Activated naive CD8-positive, alpha-beta T cell treated with anti-CD3 and anti-CD28 coated beads for 36 hours (primary cell): ENCODE measurements around the gene THSD8. TPM values are rescaled to one million over a fixed set of nuclear protein-coding genes. Genes with fewer than 3 reads are reported as not detected.
"Not testable (repeated sequence)": the region's sequence is repeated elsewhere in the genome, so short reads cannot be mapped to it uniquely, and the experiment has no call there.

Source experiments
- DNase-seq: peaks from one replicate; pipeline ENCODE4 v3.0.0; 2021
- H3K27ac Mint-ChIP-seq: one replicate; pipeline ENCODE4 v1.8.0; 2022; ENCODE audit warnings: mild to moderate bottlenecking, moderate library complexity, mixed read lengths
- H3K27me3 Mint-ChIP-seq: one replicate; pipeline ENCODE4 v1.8.0; 2022; ENCODE audit warnings: mild to moderate bottlenecking, mixed read lengths
- H3K36me3 Mint-ChIP-seq: one replicate; pipeline ENCODE4 v1.8.0; 2021; ENCODE audit warnings: mild to moderate bottlenecking, mixed read lengths
- H3K4me1 Mint-ChIP-seq: one replicate; pipeline ENCODE4 v1.8.0; 2021; ENCODE audit warnings: mixed read lengths
- H3K4me3 Mint-ChIP-seq: one replicate; pipeline ENCODE4 v1.8.0; 2022; ENCODE audit warnings: mild to moderate bottlenecking, moderate library complexity, mixed read lengths
- H3K9me3 Mint-ChIP-seq: one replicate; pipeline ENCODE4 v1.8.0; 2022; ENCODE audit warnings: mixed read lengths
- total RNA-seq, 2 experiments: library from RNA; stranded (reverse); gene quantifications; one replicate each; pipeline ENCODE4 v1.2.3, GENCODE V29; 2021

Gene THSD8
- total RNA-seq, 2 experiments from 2014 or later: 25.3 to 30.5 TPM

DNA sequence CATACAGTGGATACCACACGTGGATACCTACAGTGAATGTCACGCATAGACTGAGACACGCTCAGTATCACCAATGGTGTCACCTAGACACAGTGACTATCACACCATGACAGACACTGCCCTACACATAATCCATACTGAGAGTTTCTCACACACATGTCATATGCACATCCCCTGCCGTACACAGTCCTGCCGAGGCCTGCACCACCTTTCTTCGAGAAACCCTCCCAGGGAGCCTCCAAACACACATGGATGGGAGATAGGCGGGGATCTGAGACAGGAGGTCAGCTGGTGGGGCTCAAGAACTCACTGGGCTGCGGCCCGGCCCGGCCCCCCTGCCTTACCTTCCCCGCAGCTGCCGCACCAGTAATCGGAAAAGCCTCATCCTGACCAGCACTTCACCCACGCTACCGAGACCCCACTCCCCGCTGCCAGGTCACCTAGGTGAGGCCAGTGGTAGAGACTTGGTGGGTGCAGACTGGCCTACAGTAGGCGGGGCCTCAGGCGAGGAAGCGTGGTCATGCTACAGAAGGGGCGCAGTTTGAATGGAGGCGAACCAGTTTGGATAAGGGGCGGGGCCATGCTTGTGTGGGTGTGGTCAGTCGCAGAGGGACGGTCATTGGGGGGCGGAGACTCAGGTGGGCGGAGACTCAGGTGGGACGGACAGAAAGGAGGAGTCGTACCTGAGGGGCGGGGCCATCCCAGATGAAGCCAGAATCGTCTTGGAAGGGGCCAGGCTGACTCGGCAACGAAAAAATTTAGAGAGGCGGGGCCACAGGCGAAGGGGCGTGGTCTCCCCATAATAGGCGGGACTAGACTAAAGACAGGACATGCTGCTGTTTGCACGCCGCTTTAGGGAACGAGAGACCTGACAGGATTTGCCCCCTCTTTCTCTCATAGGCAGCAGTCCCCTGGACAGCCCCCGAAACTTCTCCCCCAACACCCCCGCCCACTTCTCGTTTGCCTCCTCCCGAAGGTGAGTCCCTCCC is 38.5 kb downstream of the THSD8 start:
- DNase-seq: peak; percentile 67
- Mint-ChIP-seq H3K36me3 (no peaks in the 10 kb centered on the region), H3K9me3 (no peaks in the 10 kb centered on the region), H3K27me3 (peaks cover 89% of the 10 kb centered on the region), H3K4me3 (no peak overlapping the region), H3K27ac (no peak overlapping the region), H3K4me1 (peaks cover 18% of the 10 kb centered on the region)

DNA sequence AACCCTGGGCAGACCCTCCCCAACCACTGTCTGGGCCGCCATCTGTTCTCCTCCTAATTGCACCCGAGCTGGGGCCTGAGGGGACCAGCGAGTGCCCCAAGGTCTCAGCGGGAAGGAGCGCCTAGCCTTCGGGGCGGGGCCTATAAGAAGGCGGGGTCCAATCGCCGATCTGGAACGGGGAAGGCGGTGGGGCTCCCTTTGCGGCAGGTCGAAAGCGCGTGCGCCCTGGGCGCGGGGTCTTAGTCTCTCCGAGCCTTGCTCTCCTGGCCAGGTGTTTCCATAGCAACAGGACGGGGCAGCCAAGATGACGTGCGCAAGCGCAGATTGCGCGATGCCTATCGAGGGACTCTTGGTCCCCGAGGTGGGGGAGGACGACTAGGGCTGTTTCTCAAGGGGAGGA is 39.2 kb downstream of the THSD8 start:
- Mint-ChIP-seq H3K4me1 (peaks cover 18% of the 10 kb centered on the region), H3K27ac (no peak overlapping the region), H3K9me3 (no peaks in the 10 kb centered on the region), H3K27me3 (peaks cover 85% of the 10 kb centered on the region), H3K4me3 (no peak overlapping the region), H3K36me3 (no peaks in the 10 kb centered on the region)
- peak; percentile 26 for DNase-seq

DNA sequence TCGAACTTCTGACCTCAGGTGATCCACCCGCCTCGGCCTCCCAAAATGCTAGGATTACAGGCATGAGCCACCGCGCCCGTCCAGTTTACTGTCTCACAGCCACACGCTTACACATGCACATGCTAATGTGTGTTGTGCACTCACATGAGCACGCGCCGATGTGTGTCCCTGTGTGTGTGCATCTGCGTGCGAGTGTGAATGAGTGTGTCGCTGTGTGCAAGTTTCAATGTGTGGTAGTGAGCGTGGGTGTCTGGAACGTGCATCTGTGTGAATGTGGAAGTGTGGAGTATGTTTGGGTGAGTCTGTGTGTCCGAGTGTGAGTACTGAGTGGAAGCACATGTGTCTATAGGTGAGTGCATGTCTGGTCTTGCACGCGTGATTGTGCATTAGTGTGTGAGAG is 40.6 kb downstream of the THSD8 start:
- Mint-ChIP-seq H3K9me3 (no peaks in the 10 kb centered on the region), H3K4me3 (no peak overlapping the region), H3K27me3 (peaks cover 82% of the 10 kb centered on the region), H3K4me1 (peaks cover 17% of the 10 kb centered on the region), H3K27ac (no peak overlapping the region), H3K36me3 (no peaks in the 10 kb centered on the region)
- DNase-seq: no peak

DNA sequence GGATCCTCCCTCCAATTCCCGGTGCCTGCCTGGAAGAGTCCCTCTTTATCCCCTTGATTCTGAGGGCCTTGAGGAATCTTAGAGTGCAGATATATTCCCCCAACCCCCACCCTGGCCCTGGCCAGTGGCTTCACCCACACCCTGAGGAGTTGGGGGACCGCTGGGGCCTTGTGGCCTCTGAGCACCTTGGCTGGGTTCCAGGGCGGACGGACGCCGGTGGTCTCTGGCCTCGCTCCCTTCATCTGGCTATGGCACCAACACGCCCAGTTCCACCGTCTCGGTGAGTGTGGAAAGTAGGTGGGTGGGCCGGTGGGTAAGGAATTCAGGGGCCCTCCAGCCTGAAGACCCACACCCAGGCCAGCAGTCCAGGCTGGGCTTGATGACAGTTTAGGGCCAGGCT is 41.5 kb downstream of the THSD8 start:
- H3K4me1 Mint-ChIP-seq: peaks cover 20% of the 10 kb centered on the region
- H3K36me3 Mint-ChIP-seq: no peaks in the 10 kb centered on the region
- H3K4me3 Mint-ChIP-seq: no peak overlapping the region
- H3K27me3 Mint-ChIP-seq: peaks cover 83% of the 10 kb centered on the region
- no peaks in the 10 kb centered on the region for H3K9me3 Mint-ChIP-seq
- H3K27ac Mint-ChIP-seq: no peak overlapping the region
- DNase-seq: no peak

DNA sequence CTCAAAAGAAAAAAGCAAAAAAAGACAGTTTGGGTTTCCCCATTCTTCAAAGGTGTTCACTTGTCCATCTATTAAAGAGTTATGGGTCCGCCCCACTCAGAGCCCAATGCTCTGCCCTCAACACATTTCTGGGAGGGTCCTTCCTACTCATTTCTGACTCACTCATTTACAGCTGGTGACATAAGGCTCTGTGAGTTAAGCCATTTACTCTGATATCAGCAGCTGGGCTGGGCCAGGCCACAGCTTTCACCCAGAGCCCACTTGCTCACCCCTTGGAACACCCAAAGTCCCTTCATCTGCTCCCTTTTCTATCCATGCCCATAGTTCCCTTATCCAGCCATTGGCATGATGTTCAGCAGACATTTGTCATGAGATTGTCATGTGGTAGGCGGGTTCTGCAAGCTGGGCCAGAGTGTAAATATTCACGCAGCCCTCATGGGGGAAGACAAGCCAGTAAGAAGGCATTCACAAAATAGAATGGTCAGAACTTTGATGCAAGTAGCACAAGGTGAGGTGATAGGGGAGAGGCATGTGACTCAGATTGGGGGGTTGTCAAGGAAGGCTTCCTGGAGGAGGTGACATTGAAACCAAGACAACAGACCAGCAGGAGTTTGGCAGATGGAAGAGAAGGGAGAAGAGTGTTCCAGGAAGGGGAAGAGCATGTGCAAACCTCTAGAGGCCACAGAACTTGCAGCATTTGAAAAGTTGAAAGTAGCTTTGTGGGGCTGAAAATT is 42.3 kb downstream of the THSD8 start:
- peaks cover 79% of the 10 kb centered on the region for H3K27me3 Mint-ChIP-seq
- no peak overlapping the region for H3K4me3 Mint-ChIP-seq
- peaks cover 18% of the 10 kb centered on the region for H3K4me1 Mint-ChIP-seq
- H3K27ac Mint-ChIP-seq: no peak overlapping the region
- H3K9me3 Mint-ChIP-seq: no peaks in the 10 kb centered on the region
- DNase-seq: no peak
- H3K36me3 Mint-ChIP-seq: no peaks in the 10 kb centered on the region

DNA sequence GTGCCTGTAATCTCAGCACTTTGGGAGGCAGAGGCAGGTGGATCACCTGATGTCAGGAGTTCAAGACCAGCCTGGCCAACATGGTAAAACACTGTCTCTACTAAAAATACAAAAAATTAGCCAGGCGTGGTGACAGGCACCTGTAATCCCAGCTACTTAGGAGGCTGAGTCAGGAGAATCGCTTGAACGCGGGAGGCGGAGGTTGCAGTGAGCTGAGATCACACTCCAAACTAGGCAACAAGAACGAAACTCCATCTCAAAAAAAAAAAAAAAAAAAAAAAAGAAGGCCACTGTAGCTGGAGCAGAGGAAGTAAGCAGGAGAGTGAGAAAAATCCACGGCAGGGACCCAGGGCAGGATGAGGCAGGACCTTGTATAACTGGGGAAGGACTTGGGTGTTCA is 44.7 kb downstream of the THSD8 start:
- not testable (repeated sequence) for DNase-seq, H3K27ac Mint-ChIP-seq, H3K4me1 Mint-ChIP-seq, H3K9me3 Mint-ChIP-seq, H3K36me3 Mint-ChIP-seq, H3K4me3 Mint-ChIP-seq
- H3K27me3 Mint-ChIP-seq: peaks cover 54% of the 10 kb centered on the region

DNA sequence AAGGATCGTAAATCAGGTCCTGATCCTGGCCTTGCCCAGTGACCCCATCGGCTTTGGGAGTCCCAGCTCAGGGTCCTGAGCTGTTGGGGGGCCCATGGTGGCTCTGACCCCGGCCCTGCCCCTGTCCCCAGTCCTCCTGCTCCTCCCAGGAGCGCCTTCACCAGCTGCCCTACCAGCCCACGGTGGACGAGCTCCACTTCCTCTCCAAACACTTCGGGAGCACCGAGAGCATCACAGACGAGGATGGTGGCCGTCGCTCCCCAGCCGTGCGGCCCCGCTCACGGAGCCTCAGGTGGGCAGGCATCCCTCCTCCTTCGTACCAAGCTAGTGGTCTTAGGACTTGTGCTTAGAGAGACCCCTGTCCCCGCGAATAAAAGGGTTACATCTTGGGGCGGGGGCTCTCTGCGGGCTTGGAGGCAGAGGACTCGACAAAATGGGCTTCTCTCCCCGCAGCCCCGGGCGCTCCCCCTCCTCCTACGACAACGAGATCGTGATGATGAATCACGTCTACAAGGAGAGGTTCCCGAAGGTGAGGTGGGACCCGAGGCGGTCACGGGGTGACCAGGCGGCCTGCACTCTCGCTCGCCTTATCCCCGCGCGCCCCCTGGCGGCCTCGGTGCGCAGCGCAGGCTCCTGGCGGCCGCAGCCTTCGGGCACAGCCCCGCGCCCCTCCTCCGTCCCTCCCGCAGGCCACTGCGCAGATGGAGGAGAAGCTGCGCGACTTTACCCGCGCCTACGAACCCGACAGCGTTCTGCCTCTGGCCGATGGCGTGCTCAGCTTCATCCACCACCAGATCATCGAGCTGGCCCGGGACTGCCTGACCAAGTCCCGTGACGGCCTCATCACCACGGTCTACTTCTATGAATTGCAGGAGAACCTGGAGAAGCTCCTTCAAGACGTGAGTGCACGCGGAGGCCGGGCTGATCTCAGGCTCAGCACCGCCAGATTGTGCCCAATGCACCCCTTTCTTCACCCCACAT is 45.6 kb downstream of the THSD8 start:
- H3K27ac Mint-ChIP-seq: no peak overlapping the region
- peaks cover 48% of the 10 kb centered on the region for H3K27me3 Mint-ChIP-seq
- H3K4me1 Mint-ChIP-seq: peaks cover 7% of the 10 kb centered on the region
- peak; percentile 90 for DNase-seq
- H3K4me3 Mint-ChIP-seq: peak overlapping the region; percentile 68
- no peaks in the 10 kb centered on the region for H3K36me3 Mint-ChIP-seq
- H3K9me3 Mint-ChIP-seq: no peaks in the 10 kb centered on the region

Other genes starting within 250 kb of the THSD8 start
- 1 to 10 TPM; 7.7 to 9.2 TPM for gene ZNF490, start 191.3 kb upstream of the THSD8 start, total RNA-seq
- 10 to 100 TPM; 14.6 to 15.1 TPM for gene ZNF791, start 191.1 kb upstream of the THSD8 start, total RNA-seq
- gene MAN2B1, start 135.3 kb upstream of the THSD8 start, total RNA-seq: 100 to 1,000 TPM; 111 to 122 TPM
- gene WDR83, start 135.3 kb upstream of the THSD8 start, total RNA-seq: 10 to 100 TPM; 25.7 to 26.8 TPM
- 10 to 100 TPM; 92.9 to 99.9 TPM for gene DHPS, start 120.2 kb upstream of the THSD8 start, total RNA-seq
- not detected for gene GNG14, start 114.1 kb upstream of the THSD8 start, total RNA-seq
- gene FBXW9, start 105.4 kb upstream of the THSD8 start, total RNA-seq: 10 to 100 TPM; 13.1 to 13.4 TPM
- 100 to 1,000 TPM; 125 to 134 TPM for gene TNPO2, start 78.1 kb upstream of the THSD8 start, total RNA-seq
- 100 to 1,000 TPM; 223 to 230 TPM for gene TRIR, start 67.4 kb upstream of the THSD8 start, total RNA-seq
- 10 to 100 TPM; 78.3 to 80.2 TPM for gene GET3, start 64.6 kb upstream of the THSD8 start, total RNA-seq
- gene BEST2, start 50.3 kb upstream of the THSD8 start, total RNA-seq: not detected
- 10 to 100 TPM; 13.0 to 13.8 TPM for gene HOOK2, start 26.5 kb upstream of the THSD8 start, total RNA-seq
- 100 to 1,000 TPM; 171 to 175 TPM for gene JUNB, start 10.6 kb upstream of the THSD8 start, total RNA-seq
- gene PRDX2, start 269 bp upstream of the THSD8 start, total RNA-seq: 100 to 1,000 TPM; 238 to 241 TPM
- gene RNASEH2A, start 4.5 kb downstream of the THSD8 start, total RNA-seq: 10 to 100 TPM; 46.1 to 55.5 TPM
- not detected for gene RTBDN, start 32.5 kb downstream of the THSD8 start, total RNA-seq
- gene MAST1, start 36.4 kb downstream of the THSD8 start, total RNA-seq: 1 to 10 TPM; 1.2 to 2.0 TPM
- gene DNASE2, start 79.4 kb downstream of the THSD8 start, total RNA-seq: 10 to 100 TPM; 21.5 to 22.2 TPM
- gene KLF1, start 85.1 kb downstream of the THSD8 start, total RNA-seq: under 1 TPM; 0.34 to 0.39 TPM
- 10 to 100 TPM; 41.2 to 42.5 TPM for gene GCDH, start 89.1 kb downstream of the THSD8 start, total RNA-seq
- 1 to 10 TPM; 1.8 to 2.7 TPM for gene SYCE2, start 117.2 kb downstream of the THSD8 start, total RNA-seq
- 100 to 1,000 TPM; 166 to 167 TPM for gene FARSA, start 131.6 kb downstream of the THSD8 start, total RNA-seq
- gene CALR, start 136.5 kb downstream of the THSD8 start, total RNA-seq: 100 to 1,000 TPM; 673 to 688 TPM
- gene RAD23A, start 143.8 kb downstream of the THSD8 start, total RNA-seq: 100 to 1,000 TPM; 176 to 181 TPM
- gene GADD45GIP1, start 155.2 kb downstream of the THSD8 start, total RNA-seq: 10 to 100 TPM; 37.1 to 37.8 TPM
- gene DAND5, start 167.5 kb downstream of the THSD8 start, total RNA-seq: not detected
- gene NFIX, start 193.4 kb downstream of the THSD8 start, total RNA-seq: 1 to 10 TPM; 6.3 to 8.7 TPM